ENCODE data around the gene HOXA13.
A peak's percentile ranks its signal among the peaks of the same experiment; 100 is the strongest.

DNA sequence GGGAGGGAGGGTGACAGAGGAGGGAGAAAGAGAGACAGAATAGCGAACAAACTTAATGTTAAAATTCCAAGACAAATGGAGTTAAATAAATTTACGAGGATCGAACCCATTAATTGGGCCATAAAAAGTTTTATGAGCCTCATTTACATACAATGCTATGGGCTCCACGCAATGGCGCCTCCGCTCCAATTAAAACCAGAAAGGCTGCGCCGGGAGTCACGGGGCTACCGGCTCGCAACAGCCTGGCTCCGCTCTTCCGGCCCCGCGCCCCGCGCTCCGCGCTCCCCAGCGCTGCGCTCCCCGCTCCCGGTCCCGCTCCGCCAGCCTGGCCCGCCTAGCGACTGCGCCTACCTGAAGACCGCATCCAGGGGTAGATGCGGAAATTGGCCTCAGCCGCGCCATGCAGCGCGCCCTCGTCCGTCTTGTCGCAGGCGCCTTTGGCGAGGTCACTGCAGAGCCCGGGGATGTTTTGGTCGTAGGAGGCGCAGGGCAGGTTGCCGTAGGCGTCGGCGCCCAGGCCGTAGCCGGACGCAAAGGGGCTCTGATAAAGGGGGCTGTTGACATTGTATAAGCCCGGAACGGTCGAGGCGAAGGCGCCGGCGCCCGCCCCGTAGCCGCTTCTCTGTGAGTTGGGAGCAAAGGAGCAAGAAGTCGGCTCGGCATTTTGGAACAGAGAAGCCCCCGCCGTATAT is 43.9 kb downstream of the HOXA13 start:
- peak; percentile 38 to 51 for TF ChIP-seq POLR2A (IDR thresholded peaks at IDR 0.05)
- TF ChIP-seq, protein P1, sequence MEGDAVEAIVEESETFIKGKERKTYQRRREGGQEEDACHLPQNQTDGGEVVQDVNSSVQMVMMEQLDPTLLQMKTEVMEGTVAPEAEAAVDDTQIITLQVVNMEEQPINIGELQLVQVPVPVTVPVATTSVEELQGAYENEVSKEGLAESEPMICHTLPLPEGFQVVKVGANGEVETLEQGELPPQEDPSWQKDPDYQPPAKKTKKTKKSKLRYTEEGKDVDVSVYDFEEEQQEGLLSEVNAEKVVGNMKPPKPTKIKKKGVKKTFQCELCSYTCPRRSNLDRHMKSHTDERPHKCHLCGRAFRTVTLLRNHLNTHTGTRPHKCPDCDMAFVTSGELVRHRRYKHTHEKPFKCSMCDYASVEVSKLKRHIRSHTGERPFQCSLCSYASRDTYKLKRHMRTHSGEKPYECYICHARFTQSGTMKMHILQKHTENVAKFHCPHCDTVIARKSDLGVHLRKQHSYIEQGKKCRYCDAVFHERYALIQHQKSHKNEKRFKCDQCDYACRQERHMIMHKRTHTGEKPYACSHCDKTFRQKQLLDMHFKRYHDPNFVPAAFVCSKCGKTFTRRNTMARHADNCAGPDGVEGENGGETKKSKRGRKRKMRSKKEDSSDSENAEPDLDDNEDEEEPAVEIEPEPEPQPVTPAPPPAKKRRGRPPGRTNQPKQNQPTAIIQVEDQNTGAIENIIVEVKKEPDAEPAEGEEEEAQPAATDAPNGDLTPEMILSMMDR (IDR thresholded peaks at IDR 0.05), result no peak

Data from Peyer's patch (tissue), 4 donors.